Endothelial cell of umbilical vein (primary cell): ENCODE results near the gene RRP8. TPM values are rescaled to one million over a fixed set of nuclear protein-coding genes. Genes with fewer than 3 reads are reported as not detected.

Experiments
- BruUV-seq: library from RNA; stranded (reverse); fragments of 400-500 nt; replicated peaks from 2 replicates; lab custom pipeline; 2021; lab: Mats Ljungman, UMichigan
- CTCF ChIA-PET: fragments of 300-600, 350-600 bp; sonication (Branson Sonifier 250); formaldehyde crosslinking; loops from one replicate; lab custom pipeline; 2021; ENCODE audit warnings: antibody characterized with exemption, inconsistent platforms; lab: Charles Lee
- POLR2A ChIA-PET: fragments of 300-600, 350-600 bp; sonication (Branson Sonifier 250); formaldehyde crosslinking; loops from one replicate; lab custom pipeline; 2021; ENCODE audit warnings: antibody characterized with exemption, inconsistent platforms; lab: Charles Lee
- DNase-seq: peaks from one replicate; pipeline ENCODE4 v3.0.0-alpha.2; 2011; ENCODE audit warnings: low read depth, low spot score
- FAIRE-seq: peaks from 2 replicates; lab custom pipeline; 2011; peaks lifted over from hg19 to GRCh38; lab: Jason Lieb, UNC
- H2AFZ ChIP-seq: 2 replicates; pipeline ENCODE4 v1.6.0; 2012; ENCODE audit warnings: low read depth, low read length, control low read depth, inconsistent platforms
- H3K27ac ChIP-seq: 2 replicates; pipeline ENCODE4 v1.5.1; 2011; ENCODE audit warnings: low read depth, mild to moderate bottlenecking, control low read depth, low read length, moderate library complexity; ENCODE audit not compliant: insufficient read depth
- H3K27me3 ChIP-seq, 2 experiments: 2 replicates each; pipeline versions ENCODE4 v1.6.0 to v1.6.1; 2011; ENCODE audit warnings: low read length in 2 of 2, mixed read lengths in 1 of 2; ENCODE audit not compliant: control insufficient read depth in 2 of 2, insufficient read depth in 2 of 2
- H3K36me3 ChIP-seq, 2 experiments: 2 replicates in 1 of 2; 3 replicates in 1 of 2; pipeline ENCODE4 v1.5.1; 2011; ENCODE audit warnings: low read length in 2 of 2, mild to moderate bottlenecking in 1 of 2, moderate library complexity in 1 of 2; ENCODE audit not compliant: control insufficient read depth in 2 of 2, insufficient read depth in 2 of 2; ENCODE audit errors: extremely low read depth in 1 of 2
- H3K4me1 ChIP-seq: 3 replicates; pipeline ENCODE4 v1.5.1; 2011; ENCODE audit warnings: mild to moderate bottlenecking, low read length; ENCODE audit not compliant: control insufficient read depth, insufficient read depth; ENCODE audit errors: extremely low read depth
- H3K4me2 ChIP-seq: 2 replicates; pipeline ENCODE4 v1.6.1; 2011; ENCODE audit warnings: low read length, control low read depth, mixed read lengths; ENCODE audit not compliant: insufficient read depth
- H3K4me3 ChIP-seq, 3 experiments: fragments of 200-600 bp in 1 of 3; sonication (generic), shearing (Covaris generic) in 1 of 3; replicated peaks in 1 of 3; 2 replicates each; pipeline ENCODE4 v1.5.1; 2011 to 2016; ENCODE audit warnings: control low read depth in 3 of 3, low read length in 3 of 3, mild to moderate bottlenecking in 2 of 3, inconsistent platforms in 1 of 3, low read depth in 1 of 3, moderate library complexity in 1 of 3; ENCODE audit not compliant: insufficient read depth in 1 of 3
- H3K79me2 ChIP-seq: 2 replicates; pipeline ENCODE4 v1.6.0; 2012; ENCODE audit warnings: low read length, inconsistent platforms; ENCODE audit not compliant: control insufficient read depth, insufficient read depth
- H3K9ac ChIP-seq: replicated peaks from 2 replicates; pipeline ENCODE3; 2011; ENCODE audit warnings: low read length, control low read depth; ENCODE audit not compliant: insufficient read depth; ENCODE audit errors: extremely low read depth
- H3K9me1 ChIP-seq: replicated peaks from 3 replicates; pipeline ENCODE4 v1.6.0; 2011; ENCODE audit warnings: mild to moderate bottlenecking, low read length; ENCODE audit not compliant: control insufficient read depth, insufficient read depth; ENCODE audit errors: extremely low read depth
- H3K9me3 ChIP-seq: replicated peaks from 2 replicates; pipeline ENCODE4 v1.5.1; 2012; ENCODE audit warnings: low read length, inconsistent platforms; ENCODE audit not compliant: control insufficient read depth, insufficient read depth
- H4K20me1 ChIP-seq: replicated peaks from 2 replicates; pipeline ENCODE3; 2011; ENCODE audit warnings: mild to moderate bottlenecking, low read length; ENCODE audit not compliant: control insufficient read depth, insufficient read depth; ENCODE audit errors: extremely low read depth
- CTCF ChIP-seq, 2 donors: IDR thresholded peaks; 1 replicate in 1 of 2; 2 replicates in 1 of 2; pipeline ENCODE4 v1.5.1; 2011; ENCODE audit warnings: low read length in 2 of 2, mild to moderate bottlenecking in 2 of 2, moderate library complexity in 2 of 2, control low read depth in 1 of 2, inconsistent platforms in 1 of 2, low read depth in 1 of 2; ENCODE audit not compliant: insufficient read depth in 1 of 2; ENCODE audit errors: extremely low read depth in 1 of 2
- EZH2 ChIP-seq: IDR thresholded peaks from 2 replicates; pipeline ENCODE4 v1.6.1; 2012; ENCODE audit warnings: borderline replicate concordance, low read depth, mild to moderate bottlenecking, moderate library complexity, low read length, inconsistent platforms; ENCODE audit not compliant: severe bottlenecking
- FOS ChIP-seq: IDR thresholded peaks from 2 replicates; pipeline ENCODE4 v1.6.1; 2011; ENCODE audit warnings: mild to moderate bottlenecking, low read length, moderate library complexity, borderline replicate concordance; ENCODE audit not compliant: insufficient read depth
- GATA2 ChIP-seq: IDR thresholded peaks from 2 replicates; pipeline ENCODE4 v1.7.0; 2011; ENCODE audit warnings: low read depth, mild to moderate bottlenecking, moderate library complexity, mixed read lengths, low read length; ENCODE audit not compliant: insufficient read length, insufficient read depth
- JUN ChIP-seq: IDR thresholded peaks from 2 replicates; pipeline ENCODE4 v1.6.1; 2011; ENCODE audit warnings: borderline replicate concordance, low read depth; ENCODE audit not compliant: insufficient read length, insufficient read depth
- MYC ChIP-seq: IDR thresholded peaks from one replicate; pipeline ENCODE4 v1.6.1; 2011; ENCODE audit warnings: mild to moderate bottlenecking, low read depth, low read length
- POLR2A ChIP-seq: IDR thresholded peaks from 2 replicates; pipeline ENCODE4 v1.6.1; 2012; ENCODE audit warnings: low read depth, mild to moderate bottlenecking, control low read depth, low read length
- POLR2AphosphoS5 ChIP-seq: IDR thresholded peaks from 2 replicates; pipeline ENCODE4 v1.6.1; 2012; ENCODE audit warnings: low read depth, mild to moderate bottlenecking, control low read depth, low read length, moderate library complexity; ENCODE audit not compliant: insufficient read depth
- dilution Hi-C: fragments of 300-500 bp; cut with MboI; formaldehyde crosslinking; loops from one replicate; pipeline ENCODE4 v1.15.0; 2019; ENCODE audit warnings: low sequenced_read_pairs; ENCODE audit not compliant: extremely low pct_ligation_motif_present
- intact Hi-C: fragments of 100-400 bp; cut with micrococcal nuclease; formaldehyde crosslinking; loops from one replicate; pipeline ENCODE4 v1.10.0; 2022
- polyA plus RNA-seq, 4 experiments: library from polyadenylated mRNA; depleted of rRNA in 3 of 4; stranded (reverse) in 3 of 4; unstranded in 1 of 4; fragments of >200 nt; gene quantifications; 2 replicates each; pipeline versions ENCODE4 v1.2.1 to v1.2.3, GENCODE V29; 2011 to 2012; ENCODE audit warnings: missing spikeins in 1 of 4
- total RNA-seq: library from RNA; stranded (reverse); gene quantifications from 2 replicates; pipeline ENCODE4 v1.2.3, GENCODE V29; 2021
- TF ChIP-seq, protein P1 (sequence below): IDR thresholded peaks from 2 replicates; pipeline ENCODE4 v1.6.1; 2011; ENCODE audit not compliant: insufficient read depth, insufficient read length

The RRP8 gene
- total and polyA plus RNA-seq, 2 donors (not counting 3 experiments of a cell fraction or from before 2014, with no cell fraction given): 6.4 to 19.4 TPM

GRCh38 chr11:6546735-6547134 is 56.7 kb downstream of the RRP8 start:
- no peaks in the 10 kb centered on the region for H3K27me3 ChIP-seq
- no TSS peak for BruUV-seq
- ChIA-PET POLR2A (no interaction called here), CTCF (interaction anchor here (1.0 to 5.4 kb wide), 2 partner anchors 9 to 15 kb away, joined by 3 to 31 read pairs; no protein-coding TSS in a partner anchor)
- intact Hi-C loops (no loop called here), dilution Hi-C loops (no loop called here)
- no peaks in the 10 kb centered on the region for H4K20me1 ChIP-seq
- H3K4me2 ChIP-seq: no peak overlapping the region
- TF ChIP-seq FOS (no peak), EZH2 (no peak), GATA2 (no peak), CTCF (IDR thresholded peaks at IDR 0.05; ENCODE audit: extremely low read depth in 1 of 2, insufficient read depth in 1 of 2, low read depth in 1 of 2, low read length in 2 of 2) (no peak), POLR2A (no peak), POLR2AphosphoS5 (no peak), MYC (no peak), JUN (no peak)
- TF ChIP-seq, protein P1, sequence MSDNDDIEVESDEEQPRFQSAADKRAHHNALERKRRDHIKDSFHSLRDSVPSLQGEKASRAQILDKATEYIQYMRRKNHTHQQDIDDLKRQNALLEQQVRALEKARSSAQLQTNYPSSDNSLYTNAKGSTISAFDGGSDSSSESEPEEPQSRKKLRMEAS: no peak
- H3K9me1 ChIP-seq: no peaks in the 10 kb centered on the region
- DNase-seq (no peak), FAIRE-seq (no peak)
- H2AFZ ChIP-seq: no peak overlapping the region
- H3K9ac ChIP-seq: no peak overlapping the region
- H3K4me3 ChIP-seq: no peak overlapping the region
- no peaks in the 10 kb centered on the region for H3K79me2 ChIP-seq
- H3K36me3 ChIP-seq: no peaks in the 10 kb centered on the region
- no peaks in the 10 kb centered on the region for H3K4me1 ChIP-seq
- H3K27ac ChIP-seq: no peak overlapping the region
- H3K9me3 ChIP-seq: no peaks in the 10 kb centered on the region
